Nephron (organoid): ENCODE data around the gene STRA6.

Experiments used
- H3K27ac Mint-ChIP-seq, 3 experiments: 2 replicates each; pipeline ENCODE4 v1.8.0; 2020; ENCODE audit warnings: mixed read lengths in 3 of 3, mild to moderate bottlenecking in 2 of 3, moderate library complexity in 1 of 3
- H3K27me3 Mint-ChIP-seq: 2 replicates; pipeline ENCODE4 v1.8.0; 2021; ENCODE audit warnings: low read depth, mild to moderate bottlenecking, moderate library complexity, mixed read lengths
- H3K36me3 Mint-ChIP-seq: 2 replicates; pipeline ENCODE4 v1.8.0; 2020; ENCODE audit warnings: low read depth, mixed read lengths
- H3K4me1 Mint-ChIP-seq: 2 replicates; pipeline ENCODE4 v1.8.0; 2020; ENCODE audit warnings: mixed read lengths
- H3K4me3 Mint-ChIP-seq, 3 experiments: 2 replicates each; pipeline ENCODE4 v1.8.0; 2020; ENCODE audit warnings: mild to moderate bottlenecking in 3 of 3, mixed read lengths in 3 of 3, moderate library complexity in 2 of 3
- H3K9me3 Mint-ChIP-seq: 2 replicates; pipeline ENCODE4 v1.8.0; 2020; ENCODE audit warnings: mixed read lengths
- CTCF ChIP-seq, 3 experiments: fragments of 200-600 bp; sonication (generic); IDR thresholded peaks; one replicate each; pipeline ENCODE4 v1.5.0; 2021; ENCODE audit warnings: antibody characterized with exemption in 3 of 3; ENCODE audit not compliant: unreplicated experiment in 3 of 3

Gene STRA6

GRCh38 chr15:74201710-74202420, 722 bp downstream of the STRA6 start:
- Mint-ChIP-seq H3K4me3 (peak overlapping the region; percentile 84 to 90 (median 87)), H3K4me1 (peaks cover 76% of the 10 kb centered on the region), H3K27ac (peak overlapping the region; percentile 97 to 99 (median 98)), H3K27me3 (peaks cover 4% of the 10 kb centered on the region), H3K36me3 (no peaks in the 10 kb centered on the region), H3K9me3 (no peaks in the 10 kb centered on the region)
- no peak for TF ChIP-seq CTCF (IDR thresholded peaks at IDR 0.05; ENCODE audit: unreplicated experiment in 3 of 3)

- Mint-ChIP-seq H3K27me3 (peaks cover 4% of the 10 kb centered on the region), H3K4me3 (peak overlapping the region; percentile 84 to 90 (median 87)), H3K4me1 (peaks cover 76% of the 10 kb centered on the region), H3K27ac (peak overlapping the region; percentile 97 to 99 (median 98)), H3K9me3 (no peaks in the 10 kb centered on the region), H3K36me3 (no peaks in the 10 kb centered on the region)
- no peak for TF ChIP-seq CTCF (IDR thresholded peaks at IDR 0.05; ENCODE audit: unreplicated experiment in 3 of 3)
These were observed 1.6 kb downstream of the STRA6 start for GRCh38 chr15:74200871-74201419.

GRCh38 chr15:74200412-74200815, 2.2 kb downstream of the STRA6 start:
- Mint-ChIP-seq H3K27ac (peak overlapping the region; percentile 97 to 99 (median 98)), H3K9me3 (no peaks in the 10 kb centered on the region), H3K4me1 (peaks cover 80% of the 10 kb centered on the region), H3K36me3 (no peaks in the 10 kb centered on the region), H3K27me3 (peaks cover 4% of the 10 kb centered on the region), H3K4me3 (peak overlapping the region; percentile 84 to 90 (median 87))
- no peak for TF ChIP-seq CTCF (IDR thresholded peaks at IDR 0.05; ENCODE audit: unreplicated experiment in 3 of 3)

- Mint-ChIP-seq H3K9me3 (no peaks in the 10 kb centered on the region), H3K27me3 (peaks cover 4% of the 10 kb centered on the region), H3K4me3 (no peak overlapping the region), H3K36me3 (no peaks in the 10 kb centered on the region), H3K27ac (peak overlapping the region; percentile 37 to 99 (median 97)), H3K4me1 (peaks cover 74% of the 10 kb centered on the region)
- TF ChIP-seq CTCF (IDR thresholded peaks at IDR 0.05; ENCODE audit: unreplicated experiment in 3 of 3): no peak
These were observed 3.3 kb downstream of the STRA6 start for GRCh38 chr15:74199297-74199652.

- no peak for TF ChIP-seq CTCF (IDR thresholded peaks at IDR 0.05; ENCODE audit: unreplicated experiment in 3 of 3)
- peak overlapping the region in 1 of 3 experiments; percentile 90 for H3K27ac Mint-ChIP-seq
- H3K9me3 Mint-ChIP-seq: no peaks in the 10 kb centered on the region
- peaks cover 65% of the 10 kb centered on the region for H3K4me1 Mint-ChIP-seq
- no peak overlapping the region for H3K4me3 Mint-ChIP-seq
- peaks cover 1% of the 10 kb centered on the region for H3K27me3 Mint-ChIP-seq
- peaks cover 5% of the 10 kb centered on the region for H3K36me3 Mint-ChIP-seq
These were observed 5.2 kb downstream of the STRA6 start for GRCh38 chr15:74197176-74197965.
